Prostate gland (tissue), 2 donors: ENCODE data around the gene NEUROD4. TPM values are rescaled to one million over a fixed set of nuclear protein-coding genes. Genes with fewer than 3 reads are reported as not detected.

Experiments used
- DNase-seq: peaks from one replicate; pipeline ENCODE4 v3.0.0-alpha.2; 2019; ENCODE audit warnings: low spot score
- H3K27ac ChIP-seq, 2 donors: fragments of 200-600 bp; sonication (generic); 2 replicates each; pipeline ENCODE4 v1.5.1; 2017 to 2019
- H3K27me3 ChIP-seq: fragments of 200-600 bp; sonication (generic); replicated peaks from 2 replicates; pipeline ENCODE4 v1.5.1; 2019; ENCODE audit not compliant: insufficient read depth
- H3K36me3 ChIP-seq, 2 donors: fragments of 200-600 bp; sonication (generic); 1 replicate in 1 of 2; 2 replicates in 1 of 2; pipeline versions ENCODE4 v1.5.1 to v1.8.1; 2017 to 2019
- H3K4me1 ChIP-seq: fragments of 200-600 bp; sonication (generic); replicated peaks from 2 replicates; pipeline ENCODE4 v1.5.1; 2019
- H3K4me3 ChIP-seq, 2 donors: fragments of 200-600 bp; sonication (generic); 2 replicates each; pipeline ENCODE4 v1.5.1; 2017 to 2019
- H3K9me3 ChIP-seq: fragments of 200-600 bp; sonication (generic); 2 replicates; pipeline ENCODE4 v1.5.1; 2017
- CTCF ChIP-seq, 4 experiments: fragments of 200-600 bp in 2 of 4; fragments of 450-650 bp in 2 of 4; sonication (generic) in 2 of 4; IDR thresholded peaks; 1 replicate in 3 of 4; 2 replicates in 1 of 4; pipeline ENCODE4 v1.5.1; 2016 to 2019; ENCODE audit warnings: antibody characterized with exemption in 4 of 4, mild to moderate bottlenecking in 2 of 4, moderate library complexity in 2 of 4
- POLR2A ChIP-seq: fragments of 450-650 bp; IDR thresholded peaks from one replicate; pipeline ENCODE4 v1.6.1; 2016; ENCODE audit warnings: antibody characterized with exemption, mild to moderate bottlenecking
- POLR2AphosphoS5 ChIP-seq: sonication (generic); formaldehyde crosslinking; IDR thresholded peaks from one replicate; pipeline ENCODE4 v1.6.1; 2017; ENCODE audit warnings: antibody characterized with exemption
- WGBS: methylation state at CpG from one replicate; pipeline ENCODE4 v1.1.5; 2018; 5-methylcytosine and 5-hydroxymethylcytosine counted together
- intact Hi-C: fragments of 100-400 bp; cut with DNase I; formaldehyde crosslinking; loops from one replicate; pipeline ENCODE4 v1.14.2; 2022
- total RNA-seq, 2 donors: library from RNA; depleted of rRNA; stranded (reverse); fragments of >200 nt; gene quantifications; one replicate each; pipeline ENCODE4 v1.1.0, GENCODE V29; 2016

The NEUROD4 gene
- total RNA-seq, 2 donors from 2014 or later, result 0.11 TPM; not detected in 1

GRCh38 chr12:55065535-55065934, 45.8 kb downstream of the NEUROD4 start:
- 77% methylated on average over 4 of the region's 4 CpGs for WGBS
- Histone ChIP-seq H3K4me3 (no peak overlapping the region), H3K4me1 (no peaks in the 10 kb centered on the region), H3K27ac (no peak overlapping the region), H3K27me3 (no peaks in the 10 kb centered on the region), H3K36me3 (no peaks in the 10 kb centered on the region), H3K9me3 (no peaks in the 10 kb centered on the region)
- TF ChIP-seq POLR2A (no peak), POLR2AphosphoS5 (no peak), CTCF (IDR thresholded peaks at IDR 0.05) (no peak)
- DNase-seq, result no peak
- intact Hi-C loops, result no loop called here

GRCh38 chr12:55067701-55068100, 47.9 kb downstream of the NEUROD4 start:
- H3K9me3 ChIP-seq, result no peaks in the 10 kb centered on the region
- H3K27me3 ChIP-seq, result no peaks in the 10 kb centered on the region
- no peak for TF ChIP-seq POLR2A
- TF ChIP-seq CTCF (IDR thresholded peaks at IDR 0.05), result no peak
- no peak for TF ChIP-seq POLR2AphosphoS5
- no peak overlapping the region for H3K27ac ChIP-seq
- intact Hi-C loops, result no loop called here
- no peak for DNase-seq
- no peak overlapping the region for H3K4me3 ChIP-seq
- no peaks in the 10 kb centered on the region for H3K4me1 ChIP-seq
- no peaks in the 10 kb centered on the region for H3K36me3 ChIP-seq
- 49% methylated on average over 8 of the region's 8 CpGs for WGBS

GRCh38 chr12:55068416-55069010, 48.7 kb downstream of the NEUROD4 start:
- Histone ChIP-seq H3K27me3 (no peaks in the 10 kb centered on the region), H3K9me3 (no peaks in the 10 kb centered on the region), H3K27ac (no peak overlapping the region), H3K36me3 (no peaks in the 10 kb centered on the region), H3K4me3 (no peak overlapping the region), H3K4me1 (no peaks in the 10 kb centered on the region)
- TF ChIP-seq CTCF (IDR thresholded peaks at IDR 0.05) (peak; percentile 26 to 56 (median 36)), POLR2AphosphoS5 (no peak)
- no peak for DNase-seq
- WGBS, result 54% methylated on average over 8 of the region's 8 CpGs
- intact Hi-C loops, result no loop called here

GRCh38 chr12:55072083-55072482, 52.3 kb downstream of the NEUROD4 start:
- TF ChIP-seq POLR2A (no peak), POLR2AphosphoS5 (no peak), CTCF (IDR thresholded peaks at IDR 0.05) (peak in 2 of 4 experiments; percentile 20 to 31)
- DNase-seq, result peak; percentile 10

More at GRCh38 chr12:55072083-55072482, 52.3 kb downstream of the NEUROD4 start:
- Histone ChIP-seq H3K4me1 (no peaks in the 10 kb centered on the region), H3K36me3 (no peaks in the 10 kb centered on the region), H3K4me3 (no peak overlapping the region), H3K9me3 (no peaks in the 10 kb centered on the region), H3K27me3 (no peaks in the 10 kb centered on the region), H3K27ac (no peak overlapping the region)
- 63% methylated on average over 3 of the region's 3 CpGs for WGBS
- intact Hi-C loops, result no loop called here
